Muscle layer of duodenum (tissue), 2 donors: ENCODE results near the gene RC3H1.
"Not testable (repeated sequence)": the region's sequence is repeated elsewhere in the genome, so short reads cannot be mapped to it uniquely, and the experiment has no call there.

Experiments used
- H3K27ac ChIP-seq: one replicate; pipeline ENCODE4 v1.7.0; 2013; ENCODE audit warnings: mild to moderate bottlenecking, low read length
- H3K27me3 ChIP-seq: one replicate; pipeline ENCODE4 v1.7.0; 2013; ENCODE audit warnings: low read depth, mild to moderate bottlenecking, control low read depth, low read length
- H3K36me3 ChIP-seq, 2 donors: one replicate each; pipeline ENCODE4 v1.7.0; 2013; ENCODE audit warnings: low read length in 2 of 2, control low read depth in 1 of 2, mild to moderate bottlenecking in 1 of 2; ENCODE audit not compliant: insufficient read depth in 2 of 2, control insufficient read depth in 1 of 2
- H3K4me1 ChIP-seq, 2 donors: one replicate each; pipeline ENCODE4 v1.7.0; 2013; ENCODE audit warnings: low read length in 2 of 2, mild to moderate bottlenecking in 2 of 2, control low read depth in 1 of 2, moderate library complexity in 1 of 2; ENCODE audit not compliant: insufficient read depth in 2 of 2, control insufficient read depth in 1 of 2
- H3K4me3 ChIP-seq, 2 donors: one replicate each; pipeline ENCODE4 v1.7.0; 2013; ENCODE audit warnings: low read length in 2 of 2, low read depth in 1 of 2, mild to moderate bottlenecking in 1 of 2
- H3K9me3 ChIP-seq, 2 donors: one replicate each; pipeline ENCODE4 v1.7.0; 2013; ENCODE audit warnings: low read length in 2 of 2, control low read depth in 1 of 2, mild to moderate bottlenecking in 1 of 2; ENCODE audit not compliant: control insufficient read depth in 1 of 2
- donor health status: healthy.

RC3H1 gene

GRCh38 chr1:174022080-174022975 is at the start of gene RC3H1:
RC3H1 (minus strand) TSS chr1:174022357; CDS start chr1:173992985, 29,372 bp downstream.
- H3K9me3 ChIP-seq: no peaks in the 10 kb centered on the region
- peaks cover 13 to 42% of the 10 kb centered on the region in 2 donors for H3K4me1 ChIP-seq
- H3K4me3 ChIP-seq: peak within 1 kb of the TSS; percentile 88 to 96
- no peaks in the 10 kb centered on the region for H3K36me3 ChIP-seq
- no peaks in the 10 kb centered on the region for H3K27me3 ChIP-seq
- H3K27ac ChIP-seq: peak within 1 kb of the TSS; percentile 97

DNA sequence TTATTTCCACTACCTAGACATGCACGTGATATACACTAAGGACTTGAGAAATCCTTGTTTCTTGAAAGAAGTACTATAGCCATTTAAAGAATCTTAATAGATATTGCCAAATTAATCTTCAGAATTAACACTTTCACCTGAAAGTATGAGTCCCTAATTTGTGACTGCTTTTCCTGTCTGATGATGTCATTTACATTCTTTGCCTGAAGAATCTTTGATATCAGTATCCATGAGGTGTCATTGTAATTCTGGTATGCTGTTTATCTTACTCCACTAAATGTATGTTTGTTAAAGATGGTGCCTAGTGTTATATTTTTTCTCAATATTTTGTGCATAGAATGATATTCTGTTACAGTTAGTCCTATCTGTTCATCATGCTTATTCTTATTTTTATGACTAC is 48.5 kb upstream of the RC3H1 start:
- H3K4me3 ChIP-seq: no peak overlapping the region
- H3K27ac ChIP-seq: no peak overlapping the region
- no peaks in the 10 kb centered on the region for H3K36me3 ChIP-seq
- H3K4me1 ChIP-seq: no peaks in the 10 kb centered on the region
- no peaks in the 10 kb centered on the region for H3K9me3 ChIP-seq
- no peaks in the 10 kb centered on the region for H3K27me3 ChIP-seq

DNA sequence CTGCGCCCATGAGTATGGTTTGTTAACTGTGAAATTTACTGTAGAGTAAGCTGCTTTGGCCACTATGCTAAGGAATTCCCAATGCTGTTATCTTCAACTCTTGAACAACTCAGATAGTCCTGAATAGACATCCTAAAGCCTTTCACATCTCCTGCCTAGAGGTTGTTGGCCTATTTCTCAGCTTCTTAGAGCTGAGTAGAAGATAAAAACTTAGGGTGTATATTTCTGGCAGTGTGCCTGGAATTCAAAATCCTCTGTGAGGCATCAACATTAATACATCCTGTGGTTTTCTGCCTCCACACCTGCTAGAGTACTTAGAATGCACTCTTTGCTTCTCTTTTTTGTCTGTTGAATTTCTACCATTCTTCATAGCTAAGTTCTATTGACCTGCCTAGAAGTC is 45.8 kb upstream of the RC3H1 start:
- Histone ChIP-seq H3K4me3 (no peak overlapping the region), H3K27ac (no peak overlapping the region), H3K9me3 (no peaks in the 10 kb centered on the region)

DNA sequence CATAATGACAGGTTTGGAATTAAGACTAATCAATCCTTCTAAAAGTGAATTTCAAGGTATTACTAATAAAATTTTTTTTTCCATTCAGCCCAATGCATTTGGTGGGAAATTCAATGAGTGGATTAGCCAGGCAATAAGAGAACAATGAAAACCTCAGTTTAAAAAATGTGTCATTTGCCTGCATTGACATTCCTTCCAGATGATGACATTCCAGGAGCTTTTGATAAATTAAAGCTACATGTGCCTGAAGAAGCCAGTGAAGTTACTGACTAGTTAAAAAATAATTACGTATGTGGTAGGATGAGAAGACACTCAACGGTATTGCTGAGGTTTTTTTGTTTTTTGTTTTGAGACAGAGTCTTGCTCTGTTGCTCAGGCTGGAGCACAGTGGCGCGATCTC is 37.9 kb upstream of the RC3H1 start:
- no peaks in the 10 kb centered on the region for H3K4me1 ChIP-seq
- no peak overlapping the region for H3K27ac ChIP-seq
- H3K36me3 ChIP-seq: no peaks in the 10 kb centered on the region
- H3K9me3 ChIP-seq: no peaks in the 10 kb centered on the region
- H3K27me3 ChIP-seq: no peaks in the 10 kb centered on the region
- no peak overlapping the region for H3K4me3 ChIP-seq

More for the DNA sequence above, 45.8 kb upstream of the RC3H1 start:
- Histone ChIP-seq H3K27me3 (no peaks in the 10 kb centered on the region), H3K36me3 (no peaks in the 10 kb centered on the region), H3K4me1 (no peaks in the 10 kb centered on the region)

- H3K27ac ChIP-seq: no peak overlapping the region
- H3K4me3 ChIP-seq: no peak overlapping the region
- H3K27me3 ChIP-seq: no peaks in the 10 kb centered on the region
- H3K9me3 ChIP-seq: no peaks in the 10 kb centered on the region
- no peaks in the 10 kb centered on the region for H3K36me3 ChIP-seq
- H3K4me1 ChIP-seq: no peaks in the 10 kb centered on the region
Observed at GRCh38 chr1:174058624-174059023, 36.5 kb upstream of the RC3H1 start.

DNA sequence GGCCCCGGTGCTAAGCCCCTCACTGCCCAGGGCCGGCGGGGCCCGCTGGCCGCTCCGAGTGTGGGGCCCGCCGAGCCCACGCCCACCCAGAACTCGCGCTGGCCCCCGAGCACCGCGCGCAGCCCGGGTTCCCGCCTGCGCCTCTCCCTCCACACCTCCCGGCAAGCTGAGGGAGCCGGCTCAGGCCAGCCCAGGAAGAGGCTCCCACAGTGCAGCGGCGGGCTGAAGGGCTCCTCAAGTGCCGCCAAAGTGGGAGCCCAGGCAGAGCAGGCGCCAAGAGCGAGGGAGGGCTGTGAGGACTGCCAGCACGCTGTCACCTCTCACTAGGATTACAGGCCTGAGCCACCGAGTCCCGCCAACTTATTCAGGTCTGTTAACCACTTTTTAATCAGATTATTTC is 34.5 kb upstream of the RC3H1 start:
- not testable (repeated sequence) for H3K4me3 ChIP-seq, H3K27me3 ChIP-seq, H3K9me3 ChIP-seq, H3K36me3 ChIP-seq, H3K4me1 ChIP-seq, H3K27ac ChIP-seq

GRCh38 chr1:174055797-174056196 is 33.6 kb upstream of the RC3H1 start:
- not testable (repeated sequence) for H3K9me3 ChIP-seq, H3K4me3 ChIP-seq, H3K27ac ChIP-seq, H3K27me3 ChIP-seq, H3K4me1 ChIP-seq, H3K36me3 ChIP-seq

- no peaks in the 10 kb centered on the region for H3K4me1 ChIP-seq
- no peak overlapping the region for H3K4me3 ChIP-seq
- H3K27me3 ChIP-seq: no peaks in the 10 kb centered on the region
- H3K9me3 ChIP-seq: no peaks in the 10 kb centered on the region
- H3K36me3 ChIP-seq: no peaks in the 10 kb centered on the region
- no peak overlapping the region for H3K27ac ChIP-seq
Observed at GRCh38 chr1:174053826-174054225, 31.7 kb upstream of the RC3H1 start.

GRCh38 chr1:174052621-174053020 is 30.5 kb upstream of the RC3H1 start:
- no peaks in the 10 kb centered on the region for H3K27me3 ChIP-seq
- H3K9me3 ChIP-seq: no peaks in the 10 kb centered on the region
- H3K27ac ChIP-seq: no peak overlapping the region
- H3K36me3 ChIP-seq: no peaks in the 10 kb centered on the region
- H3K4me1 ChIP-seq: no peaks in the 10 kb centered on the region
- no peak overlapping the region for H3K4me3 ChIP-seq

DNA sequence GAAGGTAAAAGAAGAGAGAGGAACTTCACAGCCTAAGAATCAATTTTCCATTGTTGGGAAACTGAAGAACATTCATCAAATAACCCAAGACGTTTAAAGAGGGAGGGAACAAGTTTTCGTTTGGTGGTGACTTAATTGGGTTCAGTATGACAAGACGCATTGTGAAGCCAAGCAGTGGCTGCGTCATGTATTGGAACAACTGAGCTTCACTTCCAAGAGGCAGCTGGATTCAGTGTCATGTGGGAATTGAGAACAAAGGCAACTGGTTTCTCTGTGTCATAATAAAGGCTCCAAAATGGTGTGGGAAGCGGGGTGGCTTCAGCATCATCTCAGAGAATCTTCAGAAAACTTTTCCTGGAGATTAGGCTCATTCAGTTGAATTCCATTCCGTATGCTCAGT is 29.8 kb upstream of the RC3H1 start:
- H3K4me1 ChIP-seq: no peaks in the 10 kb centered on the region
- H3K27ac ChIP-seq: no peak overlapping the region

GRCh38 chr1:174049514-174049913 is 27.4 kb upstream of the RC3H1 start:
- Histone ChIP-seq H3K9me3 (no peaks in the 10 kb centered on the region), H3K27ac (no peak overlapping the region), H3K4me1 (no peaks in the 10 kb centered on the region), H3K4me3 (no peak overlapping the region), H3K36me3 (no peaks in the 10 kb centered on the region), H3K27me3 (no peaks in the 10 kb centered on the region)

More for the DNA sequence above, 29.8 kb upstream of the RC3H1 start:
- Histone ChIP-seq H3K4me3 (no peak overlapping the region), H3K27me3 (no peaks in the 10 kb centered on the region), H3K9me3 (no peaks in the 10 kb centered on the region), H3K36me3 (no peaks in the 10 kb centered on the region)
